SK-N-SH (cell line): ENCODE data around the gene FRAT2. TPM values are rescaled to one million over a fixed set of nuclear protein-coding genes. Genes with fewer than 3 reads are reported as not detected.

Experiments
- CTCF ChIA-PET: fragments of 300-600, 350-600 bp; formaldehyde crosslinking; extraction: SDS; loops from one replicate; lab custom pipeline; 2021; lab: Yijun Ruan, JAX
- POLR2A ChIA-PET: fragments of 350-600 bp; sonication (Branson Sonifier 250); formaldehyde crosslinking; extraction: SDS; loops from one replicate; lab custom pipeline; 2020; ENCODE audit warnings: antibody characterized with exemption, inconsistent platforms; lab: Yijun Ruan, JAX
- DNase-seq: peaks from one replicate; pipeline ENCODE4 v3.0.0; 2012
- H2AFZ ChIP-seq: fragments of 200-600 bp; sonication (generic); 2 replicates; pipeline ENCODE4 v1.8.1; 2016; ENCODE audit warnings: antibody characterized with exemption, mild to moderate bottlenecking, low read depth
- H3F3A ChIP-seq: fragments of 200-600 bp; sonication (generic); replicated peaks from 2 replicates; pipeline ENCODE3; 2016; ENCODE audit warnings: antibody characterized with exemption, mild to moderate bottlenecking; ENCODE audit not compliant: insufficient read depth
- H3K27ac ChIP-seq, 2 experiments: fragments of 200-500 bp in 1 of 2; fragments of 200-600 bp in 1 of 2; sonication (Bioruptor generic) in 1 of 2; sonication (generic), shearing (Covaris generic) in 1 of 2; 2 replicates each; pipeline versions ENCODE4 v1.5.1 to v1.6.1; 2014 to 2016; ENCODE audit warnings: low read depth in 2 of 2, inconsistent platforms in 1 of 2, low read length in 1 of 2, mild to moderate bottlenecking in 1 of 2, mixed read lengths in 1 of 2
- H3K27me3 ChIP-seq: fragments of 200-600 bp; sonication (generic), shearing (Covaris generic); 2 replicates; pipeline ENCODE4 v1.6.1; 2016; ENCODE audit warnings: mixed run types; ENCODE audit not compliant: insufficient read depth
- H3K36me3 ChIP-seq, 2 experiments: fragments of 200-500 bp in 1 of 2; fragments of 200-600 bp in 1 of 2; sonication (Bioruptor generic) in 1 of 2; sonication (generic) in 1 of 2; replicated peaks in 1 of 2; 2 replicates each; pipeline versions ENCODE3 to v1.5.1; 2014 to 2016; ENCODE audit warnings: low read length in 1 of 2, mild to moderate bottlenecking in 1 of 2; ENCODE audit not compliant: insufficient read depth in 2 of 2, control insufficient read depth in 1 of 2
- H3K4me1 ChIP-seq, 2 experiments: fragments of 200-500 bp in 1 of 2; fragments of 200-600 bp in 1 of 2; sonication (Bioruptor generic) in 1 of 2; sonication (generic), shearing (Covaris generic) in 1 of 2; 2 replicates each; pipeline versions ENCODE4 v1.5.1 to v1.6.1; 2014 to 2016; ENCODE audit warnings: low read depth in 1 of 2, low read length in 1 of 2, mixed run types in 1 of 2; ENCODE audit not compliant: insufficient read depth in 2 of 2, control insufficient read depth in 1 of 2
- H3K4me2 ChIP-seq: fragments of 200-600 bp; sonication (generic), shearing (Covaris generic); 2 replicates; pipeline ENCODE4 v1.6.1; 2017; ENCODE audit warnings: mixed run types
- H3K4me3 ChIP-seq, 2 experiments: fragments of 200-500 bp in 1 of 2; fragments of 200-600 bp in 1 of 2; sonication (Bioruptor generic) in 1 of 2; sonication (generic), shearing (Covaris generic) in 1 of 2; 2 replicates each; pipeline versions ENCODE4 v1.5.1 to v1.8.1; 2014 to 2016; ENCODE audit warnings: low read depth in 2 of 2, inconsistent platforms in 1 of 2, low read length in 1 of 2, mild to moderate bottlenecking in 1 of 2, mixed read lengths in 1 of 2, moderate library complexity in 1 of 2
- H3K79me2 ChIP-seq: fragments of 200-600 bp; sonication (generic); 2 replicates; pipeline ENCODE4 v1.8.1; 2017; ENCODE audit warnings: mild to moderate bottlenecking; ENCODE audit not compliant: insufficient read depth
- H3K9ac ChIP-seq: fragments of 200-600 bp; sonication (generic); 2 replicates; pipeline ENCODE4 v1.6.1; 2017; ENCODE audit warnings: mixed run types
- H3K9me2 ChIP-seq: fragments of 200-600 bp; sonication (generic); 2 replicates; pipeline ENCODE4 v1.6.1; 2017; ENCODE audit warnings: mixed run types
- H3K9me3 ChIP-seq: fragments of 200-600 bp; sonication (generic); 2 replicates; pipeline ENCODE4 v1.6.1; 2017; ENCODE audit warnings: mixed run types, mild to moderate bottlenecking, moderate library complexity
- H4K20me1 ChIP-seq: fragments of 200-600 bp; sonication (generic); 2 replicates; pipeline ENCODE4 v1.6.1; 2017; ENCODE audit warnings: mild to moderate bottlenecking, mixed run types; ENCODE audit not compliant: insufficient read depth
- CHD2 ChIP-seq: fragments of 150-350 bp; IDR thresholded peaks from 2 replicates; pipeline ENCODE4 v1.6.1; 2018; ENCODE audit warnings: low read length; ENCODE audit not compliant: partially characterized antibody
- ELF1 ChIP-seq: IDR thresholded peaks from 2 replicates; pipeline ENCODE4 v1.4.0; 2012
- EP300 ChIP-seq, 2 experiments: IDR thresholded peaks; 2 replicates each; pipeline versions ENCODE4 v1.4.0 to v1.6.1; 2012; ENCODE audit warnings: borderline replicate concordance in 1 of 2, low read depth in 1 of 2, low read length in 1 of 2
- EZH2phosphoT487 ChIP-seq: fragments of 200-600 bp; sonication (generic); IDR thresholded peaks from 2 replicates; pipeline ENCODE4 v1.6.1; 2017; ENCODE audit warnings: low read depth, mixed run types, mild to moderate bottlenecking, antibody characterized with exemption, moderate library complexity, borderline replicate concordance
- GATA2 ChIP-seq: sonication (generic); formaldehyde crosslinking; IDR thresholded peaks from 2 replicates; pipeline ENCODE4 v1.5.0; 2020; ENCODE audit warnings: mild to moderate bottlenecking, missing genetic modification reagents
- MEF2A ChIP-seq: IDR thresholded peaks from 2 replicates; pipeline ENCODE4 v1.4.0; 2012; ENCODE audit warnings: low read depth, borderline replicate concordance
- MXI1 ChIP-seq: IDR thresholded peaks from 2 replicates; pipeline ENCODE4 v1.6.1; 2012; ENCODE audit warnings: mild to moderate bottlenecking, low read depth, low read length, improper control_type of control experiment
- NFIC ChIP-seq: IDR thresholded peaks from 2 replicates; pipeline ENCODE4 v1.4.0; 2012; ENCODE audit warnings: borderline replicate concordance
- POLR2AphosphoS5 ChIP-seq: IDR thresholded peaks from 2 replicates; pipeline ENCODE4 v1.6.1; 2012; ENCODE audit warnings: low read depth, low read length
- RFX5 ChIP-seq: IDR thresholded peaks from 2 replicates; pipeline ENCODE4 v1.6.1; 2012; ENCODE audit warnings: mild to moderate bottlenecking, improper control_type of control experiment, low read length
- SIN3A ChIP-seq: IDR thresholded peaks from 2 replicates; pipeline ENCODE4 v1.6.1; 2012; ENCODE audit warnings: low read depth, mild to moderate bottlenecking, low read length, moderate library complexity, borderline replicate concordance
- SMC3 ChIP-seq: IDR thresholded peaks from 2 replicates; pipeline ENCODE4 v1.6.1; 2012; ENCODE audit warnings: low read depth, low read length, improper control_type of control experiment
- TAF1 ChIP-seq: IDR thresholded peaks from 2 replicates; pipeline ENCODE4 v1.6.1; 2012; ENCODE audit warnings: low read depth, mild to moderate bottlenecking, low read length, moderate library complexity, borderline replicate concordance
- TCF12 ChIP-seq: IDR thresholded peaks from 2 replicates; pipeline ENCODE4 v1.4.0; 2012
- WGBS: methylation state at CpG from one replicate; pipeline ENCODE4 v1.1.6; 2017; ENCODE audit warnings: low lambda C conversion rate; 5-methylcytosine and 5-hydroxymethylcytosine counted together
- polyA plus RNA-seq, 3 experiments: library from polyadenylated mRNA; depleted of rRNA; stranded (reverse); fragments of >200 nt; gene quantifications; 2 replicates each; pipeline ENCODE4 v1.2.3, GENCODE V29; 2012
- TF ChIP-seq, protein P1 (sequence below): IDR thresholded peaks from 2 replicates; pipeline ENCODE4 v1.4.0; 2012; ENCODE audit warnings: low read depth
- TF ChIP-seq, protein P2 (sequence below): IDR thresholded peaks from 2 replicates; pipeline ENCODE4 v1.4.0; 2012; ENCODE audit warnings: low read depth, borderline replicate concordance

The FRAT2 gene
- polyA plus RNA-seq, 1 of the 3 experiments (the other 2 are of a cell fraction): 2.4 TPM

DNA sequence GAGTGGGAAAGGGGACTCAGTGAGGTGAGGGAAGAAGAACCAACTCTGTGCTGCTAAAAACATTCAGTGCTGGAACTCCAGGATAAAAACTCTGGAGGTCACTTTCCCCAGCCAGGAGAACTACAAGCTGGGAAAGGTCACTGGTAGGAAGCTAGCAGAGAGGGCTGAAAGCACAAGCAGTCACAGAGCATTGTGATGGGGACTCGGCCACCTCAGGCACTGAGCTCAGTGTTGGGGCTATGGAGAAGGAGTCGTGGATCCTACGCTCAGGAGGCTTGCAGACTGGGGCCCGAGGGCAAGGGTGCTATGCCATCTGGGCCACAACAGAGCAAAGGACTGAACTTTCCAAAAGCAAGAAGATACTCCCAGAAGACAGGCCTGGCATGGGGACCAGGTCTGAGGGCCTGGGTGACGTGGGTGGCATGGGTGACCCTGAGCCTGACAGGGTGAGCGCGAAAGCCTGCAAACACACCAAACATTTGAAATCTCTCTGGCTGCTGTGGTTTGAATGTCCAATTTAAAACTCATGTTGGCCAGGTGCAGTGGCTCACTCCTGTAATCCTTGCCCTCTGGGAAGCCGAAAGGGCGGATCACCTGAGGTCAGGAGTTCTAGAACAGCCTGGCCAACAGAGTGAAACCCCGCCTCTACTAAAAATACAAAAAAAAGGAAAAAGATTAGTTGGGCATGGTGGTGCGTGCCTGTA is 32.3 kb downstream of the FRAT2 start:
- POLR2A ChIA-PET: no interaction called here
- H3K9me2 ChIP-seq: no peaks in the 10 kb centered on the region
- no peaks in the 10 kb centered on the region for H3F3A ChIP-seq
- no peaks in the 10 kb centered on the region for H3K4me1 ChIP-seq
- no peaks in the 10 kb centered on the region for H3K79me2 ChIP-seq
- no peak overlapping the region for H3K27ac ChIP-seq
- 81% methylated on average over 11 of the region's 11 CpGs for WGBS
- no peak overlapping the region for H3K9ac ChIP-seq
- DNase-seq: no peak
- H3K4me3 ChIP-seq: no peak overlapping the region
- H4K20me1 ChIP-seq: no peaks in the 10 kb centered on the region
- no peak overlapping the region for H3K4me2 ChIP-seq
- CTCF ChIA-PET: no interaction called here
- H3K9me3 ChIP-seq: no peaks in the 10 kb centered on the region
- TF ChIP-seq EP300 (IDR thresholded peaks at IDR 0.05; ENCODE audit: borderline replicate concordance in 1 of 2, low read depth in 1 of 2, low read length in 1 of 2): no peak
- no peak for TF ChIP-seq GATA2 (CRISPR knock-in tag)
- TF ChIP-seq SMC3: no peak
- no peak for TF ChIP-seq TCF12
- TF ChIP-seq SIN3A: no peak
- H2AFZ ChIP-seq: no peak overlapping the region
- no peaks in the 10 kb centered on the region for H3K36me3 ChIP-seq
- H3K27me3 ChIP-seq: no peaks in the 10 kb centered on the region

DNA sequence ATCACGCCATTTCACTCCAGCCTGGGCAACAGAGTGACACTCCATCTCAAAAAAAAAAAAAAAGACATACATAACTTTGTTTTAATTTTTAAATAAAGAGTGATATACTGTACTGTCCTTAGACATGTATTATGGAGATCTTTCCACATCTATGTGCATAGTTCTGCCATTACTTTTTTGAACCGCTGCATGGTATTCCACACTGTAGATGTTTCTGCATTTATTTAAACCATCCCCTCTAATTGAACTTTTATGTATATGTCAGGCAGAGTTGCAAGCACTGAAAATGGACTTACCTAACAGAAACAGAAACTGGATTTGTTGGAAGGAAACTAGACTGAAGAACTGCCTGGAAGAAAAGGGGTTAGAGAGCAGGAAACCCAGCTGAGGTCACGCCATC is 33.5 kb downstream of the FRAT2 start:
- Histone ChIP-seq H3K27me3 (no peaks in the 10 kb centered on the region), H3K4me1 (no peaks in the 10 kb centered on the region), H3K9ac (no peak overlapping the region), H4K20me1 (no peaks in the 10 kb centered on the region), H3K9me3 (no peaks in the 10 kb centered on the region), H3K9me2 (no peaks in the 10 kb centered on the region), H3K36me3 (no peaks in the 10 kb centered on the region), H3K4me3 (no peak overlapping the region), H3K79me2 (no peaks in the 10 kb centered on the region), H3K4me2 (no peak overlapping the region), H2AFZ (no peak overlapping the region), H3F3A (no peaks in the 10 kb centered on the region), H3K27ac (no peak overlapping the region)
- no peak for TF ChIP-seq NFIC
- TF ChIP-seq ELF1: no peak
- TF ChIP-seq MXI1: no peak
- TF ChIP-seq RFX5: no peak
- TF ChIP-seq CHD2: no peak
- TF ChIP-seq TAF1: no peak
- TF ChIP-seq SIN3A: no peak
- TF ChIP-seq, protein P1, sequence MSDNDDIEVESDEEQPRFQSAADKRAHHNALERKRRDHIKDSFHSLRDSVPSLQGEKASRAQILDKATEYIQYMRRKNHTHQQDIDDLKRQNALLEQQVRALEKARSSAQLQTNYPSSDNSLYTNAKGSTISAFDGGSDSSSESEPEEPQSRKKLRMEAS: no peak
- TF ChIP-seq GATA2 (CRISPR knock-in tag): no peak
- TF ChIP-seq, protein P2, sequence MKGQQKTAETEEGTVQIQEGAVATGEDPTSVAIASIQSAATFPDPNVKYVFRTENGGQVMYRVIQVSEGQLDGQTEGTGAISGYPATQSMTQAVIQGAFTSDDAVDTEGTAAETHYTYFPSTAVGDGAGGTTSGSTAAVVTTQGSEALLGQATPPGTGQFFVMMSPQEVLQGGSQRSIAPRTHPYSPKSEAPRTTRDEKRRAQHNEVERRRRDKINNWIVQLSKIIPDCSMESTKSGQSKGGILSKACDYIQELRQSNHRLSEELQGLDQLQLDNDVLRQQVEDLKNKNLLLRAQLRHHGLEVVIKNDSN: no peak
- TF ChIP-seq MEF2A: no peak
- TF ChIP-seq EZH2phosphoT487: no peak
- no peak for TF ChIP-seq POLR2AphosphoS5
- TF ChIP-seq TCF12: no peak
- ChIA-PET CTCF (no interaction called here), POLR2A (no interaction called here)
- 97% methylated on average over 3 of the region's 3 CpGs for WGBS
- DNase-seq: no peak
